GM23338 (cell line): ENCODE measurements around the gene PLA2G2A.

ENCODE experiments used
- CREB1 ChIP-seq: fragments of 250-450 bp; sonication (Bioruptor Pico); IDR thresholded peaks from 2 replicates; pipeline ENCODE4 v1.5.0; 2020; ENCODE audit warnings: low read depth, mild to moderate bottlenecking, moderate library complexity
- EZH2 ChIP-seq: fragments of 200-600 bp; sonication (generic); IDR thresholded peaks from one replicate; pipeline ENCODE4 v1.8.0; 2017; ENCODE audit warnings: antibody characterized with exemption, mild to moderate bottlenecking, low read depth; ENCODE audit not compliant: unreplicated experiment
- POLR2AphosphoS5 ChIP-seq: IDR thresholded peaks from 2 replicates; pipeline ENCODE4 v1.6.1; 2016; ENCODE audit warnings: antibody characterized with exemption, low read depth
- STAT1 ChIP-seq: IDR thresholded peaks from one replicate; pipeline ENCODE4 v1.6.1; 2016; ENCODE audit warnings: antibody characterized with exemption; ENCODE audit not compliant: unreplicated experiment
- TF ChIP-seq, protein P1 (sequence below), 2 experiments: fragments of 200-600 bp in 1 of 2; sonication (generic) in 1 of 2; conservative IDR thresholded peaks; 2 replicates each; pipeline versions ENCODE4 v1.5.1 to v1.6.1; 2016 to 2017; ENCODE audit warnings: antibody characterized with exemption in 2 of 2, low read depth in 2 of 2, mild to moderate bottlenecking in 2 of 2, moderate library complexity in 1 of 2
- TF ChIP-seq, protein P2 (sequence below): IDR thresholded peaks from one replicate; pipeline ENCODE4 v1.6.1; 2018; ENCODE audit warnings: antibody characterized with exemption; ENCODE audit not compliant: unreplicated experiment

GRCh38 chr1:19971664-19972063, 7.8 kb downstream of the PLA2G2A start:
- TF ChIP-seq, protein P1, sequence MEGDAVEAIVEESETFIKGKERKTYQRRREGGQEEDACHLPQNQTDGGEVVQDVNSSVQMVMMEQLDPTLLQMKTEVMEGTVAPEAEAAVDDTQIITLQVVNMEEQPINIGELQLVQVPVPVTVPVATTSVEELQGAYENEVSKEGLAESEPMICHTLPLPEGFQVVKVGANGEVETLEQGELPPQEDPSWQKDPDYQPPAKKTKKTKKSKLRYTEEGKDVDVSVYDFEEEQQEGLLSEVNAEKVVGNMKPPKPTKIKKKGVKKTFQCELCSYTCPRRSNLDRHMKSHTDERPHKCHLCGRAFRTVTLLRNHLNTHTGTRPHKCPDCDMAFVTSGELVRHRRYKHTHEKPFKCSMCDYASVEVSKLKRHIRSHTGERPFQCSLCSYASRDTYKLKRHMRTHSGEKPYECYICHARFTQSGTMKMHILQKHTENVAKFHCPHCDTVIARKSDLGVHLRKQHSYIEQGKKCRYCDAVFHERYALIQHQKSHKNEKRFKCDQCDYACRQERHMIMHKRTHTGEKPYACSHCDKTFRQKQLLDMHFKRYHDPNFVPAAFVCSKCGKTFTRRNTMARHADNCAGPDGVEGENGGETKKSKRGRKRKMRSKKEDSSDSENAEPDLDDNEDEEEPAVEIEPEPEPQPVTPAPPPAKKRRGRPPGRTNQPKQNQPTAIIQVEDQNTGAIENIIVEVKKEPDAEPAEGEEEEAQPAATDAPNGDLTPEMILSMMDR (conservative IDR thresholded peaks at IDR 0.05; ENCODE audit: low read depth in 2 of 2): no peak
- TF ChIP-seq STAT1: no peak
- TF ChIP-seq EZH2: no peak
- TF ChIP-seq, protein P2, sequence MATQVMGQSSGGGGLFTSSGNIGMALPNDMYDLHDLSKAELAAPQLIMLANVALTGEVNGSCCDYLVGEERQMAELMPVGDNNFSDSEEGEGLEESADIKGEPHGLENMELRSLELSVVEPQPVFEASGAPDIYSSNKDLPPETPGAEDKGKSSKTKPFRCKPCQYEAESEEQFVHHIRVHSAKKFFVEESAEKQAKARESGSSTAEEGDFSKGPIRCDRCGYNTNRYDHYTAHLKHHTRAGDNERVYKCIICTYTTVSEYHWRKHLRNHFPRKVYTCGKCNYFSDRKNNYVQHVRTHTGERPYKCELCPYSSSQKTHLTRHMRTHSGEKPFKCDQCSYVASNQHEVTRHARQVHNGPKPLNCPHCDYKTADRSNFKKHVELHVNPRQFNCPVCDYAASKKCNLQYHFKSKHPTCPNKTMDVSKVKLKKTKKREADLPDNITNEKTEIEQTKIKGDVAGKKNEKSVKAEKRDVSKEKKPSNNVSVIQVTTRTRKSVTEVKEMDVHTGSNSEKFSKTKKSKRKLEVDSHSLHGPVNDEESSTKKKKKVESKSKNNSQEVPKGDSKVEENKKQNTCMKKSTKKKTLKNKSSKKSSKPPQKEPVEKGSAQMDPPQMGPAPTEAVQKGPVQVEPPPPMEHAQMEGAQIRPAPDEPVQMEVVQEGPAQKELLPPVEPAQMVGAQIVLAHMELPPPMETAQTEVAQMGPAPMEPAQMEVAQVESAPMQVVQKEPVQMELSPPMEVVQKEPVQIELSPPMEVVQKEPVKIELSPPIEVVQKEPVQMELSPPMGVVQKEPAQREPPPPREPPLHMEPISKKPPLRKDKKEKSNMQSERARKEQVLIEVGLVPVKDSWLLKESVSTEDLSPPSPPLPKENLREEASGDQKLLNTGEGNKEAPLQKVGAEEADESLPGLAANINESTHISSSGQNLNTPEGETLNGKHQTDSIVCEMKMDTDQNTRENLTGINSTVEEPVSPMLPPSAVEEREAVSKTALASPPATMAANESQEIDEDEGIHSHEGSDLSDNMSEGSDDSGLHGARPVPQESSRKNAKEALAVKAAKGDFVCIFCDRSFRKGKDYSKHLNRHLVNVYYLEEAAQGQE: no peak
- no peak for TF ChIP-seq POLR2AphosphoS5
- TF ChIP-seq CREB1 (CRISPR knock-in tag): no peak
